ENCODE results near the gene DYNC2H1. TPM values are rescaled to one million over a fixed set of nuclear protein-coding genes. Genes with fewer than 3 reads are reported as not detected.

The DYNC2H1 gene
- total and polyA plus RNA-seq, 3 donors from 2014 or later: 28.7 to 43.1 (median 31.5) TPM

DNA sequence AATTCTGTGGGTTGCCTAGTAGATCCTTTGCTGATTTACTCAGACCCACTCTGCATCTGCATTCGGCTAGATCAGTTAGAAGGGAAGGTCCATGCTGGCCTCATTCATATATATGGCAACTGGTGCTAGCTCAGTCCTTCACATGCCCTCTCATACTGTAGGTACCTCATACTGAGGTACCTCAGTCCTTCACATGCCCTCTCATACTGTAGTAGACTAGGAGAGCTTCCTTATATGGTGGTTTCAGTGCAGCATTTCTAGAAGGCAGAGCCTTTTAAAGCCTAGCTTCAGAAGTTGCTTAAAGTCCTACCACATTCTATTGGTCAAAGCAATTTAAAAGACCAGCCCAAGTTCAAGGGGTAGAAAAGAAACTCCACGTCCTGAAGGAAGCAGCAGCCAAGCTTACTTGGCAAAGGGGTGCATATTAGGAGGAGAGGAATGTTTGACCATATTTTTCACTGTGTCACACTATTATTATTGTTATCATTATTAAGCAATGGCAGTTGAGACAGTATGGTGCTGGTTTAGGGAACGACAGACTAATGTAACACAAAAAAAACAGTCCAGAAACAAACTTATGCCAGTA is 356.4 kb downstream of the DYNC2H1 start:
- Histone ChIP-seq H3K4me1 (no peaks in the 10 kb centered on the region), H3K27ac (no peak overlapping the region), H3K9me3 (no peaks in the 10 kb centered on the region), H3K4me3 (no peak overlapping the region), H3K27me3 (no peaks in the 10 kb centered on the region), H3K36me3 (ENCODE audit: low read depth, missing control alignments) (no peaks in the 10 kb centered on the region)
- WGBS, 2 donors: 67 to 72% methylated on average over 3 of the region's 3 CpGs
- intact Hi-C loops (cut with DNase I; ENCODE audit: low total_unique reads): no loop called here
- DNase-seq: no peak
- TF ChIP-seq, protein P1, sequence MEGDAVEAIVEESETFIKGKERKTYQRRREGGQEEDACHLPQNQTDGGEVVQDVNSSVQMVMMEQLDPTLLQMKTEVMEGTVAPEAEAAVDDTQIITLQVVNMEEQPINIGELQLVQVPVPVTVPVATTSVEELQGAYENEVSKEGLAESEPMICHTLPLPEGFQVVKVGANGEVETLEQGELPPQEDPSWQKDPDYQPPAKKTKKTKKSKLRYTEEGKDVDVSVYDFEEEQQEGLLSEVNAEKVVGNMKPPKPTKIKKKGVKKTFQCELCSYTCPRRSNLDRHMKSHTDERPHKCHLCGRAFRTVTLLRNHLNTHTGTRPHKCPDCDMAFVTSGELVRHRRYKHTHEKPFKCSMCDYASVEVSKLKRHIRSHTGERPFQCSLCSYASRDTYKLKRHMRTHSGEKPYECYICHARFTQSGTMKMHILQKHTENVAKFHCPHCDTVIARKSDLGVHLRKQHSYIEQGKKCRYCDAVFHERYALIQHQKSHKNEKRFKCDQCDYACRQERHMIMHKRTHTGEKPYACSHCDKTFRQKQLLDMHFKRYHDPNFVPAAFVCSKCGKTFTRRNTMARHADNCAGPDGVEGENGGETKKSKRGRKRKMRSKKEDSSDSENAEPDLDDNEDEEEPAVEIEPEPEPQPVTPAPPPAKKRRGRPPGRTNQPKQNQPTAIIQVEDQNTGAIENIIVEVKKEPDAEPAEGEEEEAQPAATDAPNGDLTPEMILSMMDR (IDR thresholded peaks at IDR 0.05): no peak
- TF ChIP-seq POLR2A (IDR thresholded peaks at IDR 0.05): no peak

DNA sequence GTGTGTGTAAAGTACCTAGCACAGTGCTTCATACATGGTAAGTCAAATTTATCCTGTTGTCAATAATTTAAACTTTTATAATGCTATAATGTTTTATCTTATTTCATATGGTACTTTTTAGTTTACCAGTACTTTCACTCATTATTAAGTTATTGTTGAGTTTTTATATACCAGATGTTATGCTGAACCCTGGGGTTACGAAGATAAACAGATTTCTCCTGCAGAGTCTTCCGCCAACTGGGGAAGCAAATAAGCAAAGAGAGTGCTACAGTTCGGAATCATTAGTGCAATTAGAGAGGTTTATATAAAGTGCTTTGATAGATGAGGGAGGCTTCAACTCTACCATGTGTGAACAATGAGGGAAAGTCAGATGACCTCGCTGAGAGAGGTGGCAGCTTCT is 362.3 kb downstream of the DYNC2H1 start:
- intact Hi-C loops (cut with DNase I; ENCODE audit: low total_unique reads): no loop called here
- no peak for TF ChIP-seq POLR2A (IDR thresholded peaks at IDR 0.05)
- TF ChIP-seq, protein P1 (IDR thresholded peaks at IDR 0.05): no peak

DNA sequence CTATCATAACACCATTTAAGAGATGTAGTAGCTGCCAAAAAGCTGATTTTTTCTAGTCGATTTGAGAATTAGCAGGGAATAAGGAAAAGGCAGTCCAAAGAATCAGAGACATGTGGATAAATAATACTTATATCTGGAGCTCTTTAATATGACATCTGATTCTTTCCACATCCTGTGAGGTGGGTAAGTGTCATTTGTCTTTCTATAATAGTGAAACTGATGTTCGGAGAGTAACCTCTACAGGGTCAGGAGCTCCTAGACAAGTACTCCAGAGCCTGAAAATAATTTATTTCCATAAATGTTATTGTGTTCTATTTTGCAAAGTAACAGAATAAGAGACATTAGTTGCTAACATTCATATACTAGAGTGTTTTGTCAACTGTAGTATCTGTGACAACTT is 367.6 kb downstream of the DYNC2H1 start:
- TF ChIP-seq, protein P1 (IDR thresholded peaks at IDR 0.05): no peak
- TF ChIP-seq POLR2A (IDR thresholded peaks at IDR 0.05): no peak
- 59 to 64% methylated on average over 2 of the region's 2 CpGs for WGBS, 2 donors
- Histone ChIP-seq H3K9me3 (no peaks in the 10 kb centered on the region), H3K36me3 (ENCODE audit: low read depth, missing control alignments) (no peaks in the 10 kb centered on the region), H3K4me1 (no peaks in the 10 kb centered on the region), H3K27ac (no peak overlapping the region), H3K27me3 (no peaks in the 10 kb centered on the region), H3K4me3 (no peak overlapping the region)
- intact Hi-C loops (cut with DNase I; ENCODE audit: low total_unique reads): no loop called here
- no peak for DNase-seq

More for the DNA sequence above, 362.3 kb downstream of the DYNC2H1 start:
- no peaks in the 10 kb centered on the region for H3K36me3 ChIP-seq (ENCODE audit: low read depth, missing control alignments)
- no peak for DNase-seq
- H3K27ac ChIP-seq: no peak overlapping the region
- H3K4me1 ChIP-seq: no peaks in the 10 kb centered on the region
- WGBS, 2 donors: 89 to 96% methylated on average over 4 of the region's 4 CpGs
- H3K4me3 ChIP-seq: no peak overlapping the region
- H3K27me3 ChIP-seq: no peaks in the 10 kb centered on the region
- H3K9me3 ChIP-seq: no peaks in the 10 kb centered on the region

DNA sequence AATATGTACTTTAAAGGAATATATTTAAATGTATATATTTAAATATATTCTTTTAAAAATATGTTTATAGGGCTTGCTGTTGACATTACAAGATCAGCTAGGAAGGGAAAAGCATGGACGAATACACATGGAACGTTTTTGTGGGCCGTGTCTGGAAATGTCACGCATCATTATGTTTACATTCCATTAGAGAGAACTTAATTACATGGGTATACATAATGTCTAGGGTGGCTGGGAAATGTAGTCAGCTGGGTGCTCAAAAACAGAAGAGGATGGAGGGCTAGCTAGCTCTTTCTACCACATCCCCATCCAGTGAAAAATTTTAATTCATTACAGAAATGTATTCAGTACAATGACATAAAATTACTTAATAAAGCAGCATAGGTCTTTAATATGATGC is 371.2 kb downstream of the DYNC2H1 start:
- TF ChIP-seq, protein P1 (IDR thresholded peaks at IDR 0.05): no peak
- no peak for TF ChIP-seq POLR2A (IDR thresholded peaks at IDR 0.05)
- DNase-seq: no peak
- Histone ChIP-seq H3K9me3 (no peaks in the 10 kb centered on the region), H3K27me3 (no peaks in the 10 kb centered on the region), H3K4me3 (no peak overlapping the region), H3K36me3 (ENCODE audit: low read depth, missing control alignments) (no peaks in the 10 kb centered on the region), H3K27ac (no peak overlapping the region), H3K4me1 (no peaks in the 10 kb centered on the region)
- WGBS, 2 donors: 83 to 88% methylated on average over 4 of the region's 4 CpGs
- intact Hi-C loops (cut with DNase I; ENCODE audit: low total_unique reads): no loop called here

DNA sequence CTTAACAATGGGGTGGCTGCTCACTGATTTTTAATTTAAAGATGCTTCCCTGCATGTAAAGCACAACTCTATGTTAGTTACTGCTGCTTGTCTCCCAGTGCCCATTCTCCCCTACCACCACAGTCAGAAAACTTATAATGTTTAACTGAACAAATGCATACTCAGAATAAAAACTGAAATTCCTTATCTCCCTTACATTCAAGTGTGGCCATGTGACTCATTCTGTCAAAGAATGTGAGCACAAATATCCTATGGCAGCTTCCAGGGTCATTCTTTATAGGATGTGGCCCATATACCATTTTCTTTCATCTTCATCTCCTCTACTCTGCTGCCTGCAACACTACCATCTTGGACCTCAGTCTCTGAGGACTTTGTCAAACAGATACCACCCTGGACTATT is 374.8 kb downstream of the DYNC2H1 start:
- Histone ChIP-seq H3K27me3 (no peaks in the 10 kb centered on the region), H3K9me3 (no peaks in the 10 kb centered on the region), H3K36me3 (ENCODE audit: low read depth, missing control alignments) (no peaks in the 10 kb centered on the region), H3K27ac (no peak overlapping the region), H3K4me3 (no peak overlapping the region), H3K4me1 (no peaks in the 10 kb centered on the region)
- no peak for DNase-seq
- intact Hi-C loops (cut with DNase I; ENCODE audit: low total_unique reads): no loop called here
- no peak for TF ChIP-seq POLR2A (IDR thresholded peaks at IDR 0.05)
- TF ChIP-seq, protein P1 (IDR thresholded peaks at IDR 0.05): no peak
